Measurements from ENCODE around the gene PKD1.

The PKD1 gene

GRCh38 chr16:2170080-2170479, 34.4 kb upstream of the PKD1 start:
- no peak for DNase-seq (ENCODE audit: low spot score)

- DNase-seq (ENCODE audit: low spot score) = no peak
Observed at GRCh38 chr16:2167068-2167638, 31.5 kb upstream of the PKD1 start.

GRCh38 chr16:2166263-2167067, 30.8 kb upstream of the PKD1 start:
- DNase-seq (ENCODE audit: low spot score) = no peak

- no peak for DNase-seq (ENCODE audit: low spot score)
Observed at GRCh38 chr16:2165861-2166260, 30.2 kb upstream of the PKD1 start.

- no peak for DNase-seq (ENCODE audit: low spot score)
Observed at GRCh38 chr16:2163211-2163881, 27.6 kb upstream of the PKD1 start.

- no peak for DNase-seq (ENCODE audit: low spot score)
Observed at GRCh38 chr16:2162676-2163118, 27.0 kb upstream of the PKD1 start.

- no peak for DNase-seq (ENCODE audit: low spot score)
Observed at GRCh38 chr16:2161911-2162310, 26.2 kb upstream of the PKD1 start.

- DNase-seq (ENCODE audit: low spot score) = no peak
Observed at GRCh38 chr16:2160915-2161551, 25.3 kb upstream of the PKD1 start.

GRCh38 chr16:2159175-2159838, 23.6 kb upstream of the PKD1 start:
- no peak for DNase-seq (ENCODE audit: low spot score)

- no peak for DNase-seq (ENCODE audit: low spot score)
Observed at GRCh38 chr16:2158262-2158638, 22.6 kb upstream of the PKD1 start.

- no peak for DNase-seq (ENCODE audit: low spot score)
Observed at GRCh38 chr16:2157480-2158261, 22.0 kb upstream of the PKD1 start.

- DNase-seq (ENCODE audit: low spot score) = no peak
Observed at GRCh38 chr16:2156849-2157224, 21.1 kb upstream of the PKD1 start.

GRCh38 chr16:2155977-2156848, 20.5 kb upstream of the PKD1 start:
- DNase-seq (ENCODE audit: low spot score) = no peak

GRCh38 chr16:2155091-2155950, 19.6 kb upstream of the PKD1 start, which contains the start of gene TRAF7:
TSS of gene TRAF7 (plus strand) at chr16:2155782. CDS start at chr16:2163921, 8,139 bp downstream.
- peak; percentile 99 for DNase-seq (ENCODE audit: low spot score)

- no peak for DNase-seq (ENCODE audit: low spot score)
Observed at GRCh38 chr16:2154533-2155090, 18.9 kb upstream of the PKD1 start.

GRCh38 chr16:2152695-2153506, 17.2 kb upstream of the PKD1 start:
- peak; percentile 17 for DNase-seq (ENCODE audit: low spot score)

- peak; percentile 7 for DNase-seq (ENCODE audit: low spot score)
Observed at GRCh38 chr16:2151188-2152091, 15.7 kb upstream of the PKD1 start.
